NCI-H82 treated with DMSO at 0.1 percent for 48 hours (cell line): ENCODE measurements around the gene SYNE1.
"Not testable (repeated sequence)": the region's sequence is repeated elsewhere in the genome, so short reads cannot be mapped to it uniquely, and the experiment has no call there.

Experiments
- DNase-seq: peaks from one replicate; lab custom pipeline; 2025; ENCODE audit not compliant: unreplicated experiment; lab: John Stamatoyannopoulos, UW

The SYNE1 gene

DNA sequence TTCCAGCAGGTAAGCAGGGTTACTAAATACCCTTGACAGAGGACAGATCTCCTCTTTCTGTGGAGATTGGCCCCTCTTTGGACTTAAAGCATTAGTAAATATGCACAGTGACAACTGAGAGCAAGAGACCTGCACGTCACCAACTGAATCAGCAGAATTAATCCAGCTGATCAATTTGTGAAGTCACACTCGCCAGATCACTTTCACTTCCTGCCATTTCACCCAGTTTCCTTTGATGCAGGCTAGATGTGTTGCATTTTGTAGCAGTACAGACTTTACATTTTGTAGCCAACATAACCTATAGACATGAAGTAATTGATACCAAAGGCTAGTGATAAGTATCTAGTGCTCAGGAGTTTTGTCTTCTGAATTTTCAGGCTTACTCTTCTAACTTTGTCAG, 11.9 kb downstream of the SYNE1 start:
- DNase-seq, result no peak

DNA sequence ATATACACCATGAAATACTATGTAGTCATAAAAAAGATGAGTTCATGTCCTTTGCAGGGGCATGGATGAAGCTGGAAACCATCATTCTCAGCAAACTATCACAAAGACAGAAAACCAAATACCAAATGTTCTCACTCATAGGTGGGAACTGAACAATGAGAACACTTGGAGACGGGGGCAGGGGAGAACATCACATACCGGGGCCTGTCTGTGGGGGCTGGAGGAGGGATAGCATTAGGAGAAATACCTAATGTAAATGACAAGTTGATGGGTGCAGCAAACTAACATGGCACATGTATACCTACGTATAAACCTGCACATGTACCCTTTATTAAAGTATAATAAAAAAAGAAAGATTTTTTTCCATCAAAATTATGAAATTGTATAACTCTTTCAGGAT, 22.4 kb downstream of the SYNE1 start:
- not testable (repeated sequence) for DNase-seq

- no peak for DNase-seq
Measured at GRCh38 chr6:152609125-152609670, 28.0 kb downstream of the SYNE1 start.

DNA sequence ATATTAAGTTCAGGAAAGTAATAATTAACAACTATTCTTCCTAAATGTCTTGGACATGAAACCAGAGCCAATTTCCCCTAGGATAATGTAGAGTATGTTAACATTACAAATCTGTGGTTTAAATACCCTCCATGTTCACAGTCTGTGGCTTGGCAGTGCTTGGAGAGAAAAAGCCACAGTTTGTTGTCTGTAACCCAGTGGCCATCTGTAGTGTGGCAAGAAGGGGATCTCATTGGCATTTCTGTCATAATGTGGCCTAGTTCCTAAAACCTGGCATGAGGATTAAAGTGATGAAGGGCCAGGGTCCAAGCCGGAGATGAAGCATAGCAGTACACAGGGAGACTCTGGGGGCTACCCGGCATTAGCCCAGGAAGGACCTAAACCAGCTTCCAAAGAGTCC, 31.2 kb downstream of the SYNE1 start:
- no peak for DNase-seq

GRCh38 chr6:152605342-152605741, 31.8 kb downstream of the SYNE1 start:
- DNase-seq, result no peak

DNA sequence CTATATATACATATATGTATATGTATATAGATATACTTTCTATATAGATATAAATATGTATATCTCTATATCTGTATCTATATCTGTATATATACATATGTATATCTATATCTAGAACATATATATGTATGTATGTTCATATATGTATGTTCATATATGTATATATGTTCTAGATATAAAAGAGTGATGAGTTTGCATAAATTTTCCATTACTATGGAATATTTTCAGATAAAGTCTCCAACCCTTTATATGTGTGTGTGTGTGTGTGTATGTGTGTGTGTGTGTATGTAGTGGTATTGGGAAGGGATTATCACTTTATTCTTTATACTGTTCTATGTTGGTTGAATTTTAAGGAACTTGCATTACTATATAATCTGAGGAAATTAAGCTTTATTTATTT, 33.3 kb downstream of the SYNE1 start:
- no peak for DNase-seq

DNA sequence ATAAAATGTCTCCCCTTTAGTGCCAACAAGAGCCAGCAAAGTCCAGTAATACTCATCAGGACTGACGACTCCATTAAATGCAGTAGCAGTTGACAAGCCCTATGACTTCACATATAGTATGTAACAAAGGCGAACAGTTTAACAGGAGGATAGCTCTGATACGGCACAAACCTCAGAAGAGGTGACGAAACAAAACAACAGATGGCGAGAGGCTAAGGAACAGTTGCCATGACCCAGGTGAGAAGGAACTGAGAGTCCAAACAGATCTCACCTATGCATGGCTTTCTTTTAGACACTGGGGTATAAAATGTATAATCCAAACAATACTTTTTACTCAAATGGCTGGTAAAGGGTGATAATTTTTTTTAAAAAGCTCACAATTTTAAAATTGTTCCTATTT, 37.1 kb downstream of the SYNE1 start:
- DNase-seq, result no peak

- DNase-seq, result no peak
Measured at GRCh38 chr6:152598901-152599537, 38.1 kb downstream of the SYNE1 start.

DNA sequence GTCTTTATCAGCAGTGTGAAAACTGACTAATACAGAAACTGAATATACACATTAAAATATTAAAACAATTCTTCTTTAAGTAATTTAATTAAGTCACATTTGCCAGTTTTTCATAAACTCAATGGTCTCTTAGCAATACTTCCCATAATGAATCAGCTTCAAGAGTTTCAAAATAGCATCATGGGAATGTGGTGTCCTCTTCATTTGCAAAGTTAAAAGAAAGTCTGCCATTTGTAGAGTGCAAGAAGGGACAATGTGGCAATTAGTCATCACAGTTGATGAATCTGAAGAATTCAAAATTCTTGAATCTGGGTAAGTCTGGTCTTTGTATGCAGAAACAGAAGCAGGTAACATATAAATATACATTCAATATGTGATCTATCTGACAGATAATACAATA, 38.7 kb downstream of the SYNE1 start:
- DNase-seq, result no peak

GRCh38 chr6:152596726-152597125, 40.4 kb downstream of the SYNE1 start:
- DNase-seq, result no peak

- no peak for DNase-seq
Measured at GRCh38 chr6:152595499-152595898, 41.7 kb downstream of the SYNE1 start.

GRCh38 chr6:152594701-152595100, 42.5 kb downstream of the SYNE1 start:
- no peak for DNase-seq

- no peak for DNase-seq
Measured at GRCh38 chr6:152588456-152588855, 48.7 kb downstream of the SYNE1 start.

GRCh38 chr6:152587473-152587872, 49.7 kb downstream of the SYNE1 start:
- DNase-seq, result no peak

- no peak for DNase-seq
Measured at GRCh38 chr6:152585236-152585635, 51.9 kb downstream of the SYNE1 start.

DNA sequence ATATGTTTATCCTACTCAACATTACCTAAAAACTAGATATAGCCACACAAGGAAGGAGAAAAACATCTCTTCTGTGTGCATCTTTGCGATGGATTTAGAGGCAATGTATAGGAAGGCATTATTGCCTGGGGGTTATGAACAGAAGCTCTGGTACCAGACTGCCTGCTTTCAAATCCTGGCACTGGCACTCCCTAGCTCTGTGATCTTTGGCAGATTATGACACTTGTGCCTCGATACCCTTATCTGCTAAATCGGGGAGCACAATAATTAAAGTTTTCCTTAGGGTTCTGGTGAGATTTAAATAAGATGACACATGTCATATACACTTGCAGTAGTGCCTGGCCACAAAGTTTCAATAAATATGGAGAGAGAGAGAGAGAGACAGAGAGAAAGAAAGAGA, 53.3 kb downstream of the SYNE1 start:
- no peak for DNase-seq

DNA sequence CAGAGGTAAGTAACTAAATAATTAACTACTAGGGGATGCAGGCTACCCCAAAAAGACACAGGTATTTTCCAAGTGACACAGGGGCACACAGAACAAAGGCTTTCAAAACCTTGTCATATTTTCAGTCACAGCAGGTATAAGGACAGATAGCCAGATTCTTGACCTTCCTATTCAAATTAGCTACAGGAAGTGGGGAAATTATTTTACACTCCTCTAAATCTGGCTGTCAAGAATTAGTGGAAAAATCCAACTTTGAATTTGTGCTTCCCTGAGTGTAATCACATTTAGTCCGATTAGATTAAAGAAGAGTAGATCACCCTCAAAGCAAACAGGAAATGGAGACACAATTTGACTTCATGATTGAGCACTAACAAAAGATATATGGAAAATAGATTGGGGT, 60.6 kb downstream of the SYNE1 start:
- DNase-seq, result no peak

GRCh38 chr6:152575621-152576150, 61.5 kb downstream of the SYNE1 start:
- DNase-seq, result no peak

- DNase-seq, result no peak
Measured at GRCh38 chr6:152575161-152575560, 62.0 kb downstream of the SYNE1 start.

DNA sequence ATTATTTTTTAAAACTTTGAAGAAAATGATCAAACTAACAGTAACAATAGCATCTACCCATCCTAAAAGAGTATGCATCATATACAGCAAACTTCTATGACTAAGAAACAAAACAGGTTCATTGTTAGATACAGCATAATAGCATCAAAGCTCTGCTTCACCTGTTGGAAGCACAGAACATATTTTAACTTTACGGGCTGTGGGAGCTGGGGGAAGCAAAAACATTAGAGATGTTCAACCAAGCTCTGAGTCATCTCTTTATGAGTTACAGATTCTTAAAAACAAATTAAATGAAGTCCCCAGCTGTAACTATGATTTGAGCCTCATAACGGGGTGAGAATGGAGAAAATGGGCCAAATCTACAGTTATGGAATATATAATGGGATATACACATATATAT, 63.4 kb downstream of the SYNE1 start:
- DNase-seq, result no peak

DNA sequence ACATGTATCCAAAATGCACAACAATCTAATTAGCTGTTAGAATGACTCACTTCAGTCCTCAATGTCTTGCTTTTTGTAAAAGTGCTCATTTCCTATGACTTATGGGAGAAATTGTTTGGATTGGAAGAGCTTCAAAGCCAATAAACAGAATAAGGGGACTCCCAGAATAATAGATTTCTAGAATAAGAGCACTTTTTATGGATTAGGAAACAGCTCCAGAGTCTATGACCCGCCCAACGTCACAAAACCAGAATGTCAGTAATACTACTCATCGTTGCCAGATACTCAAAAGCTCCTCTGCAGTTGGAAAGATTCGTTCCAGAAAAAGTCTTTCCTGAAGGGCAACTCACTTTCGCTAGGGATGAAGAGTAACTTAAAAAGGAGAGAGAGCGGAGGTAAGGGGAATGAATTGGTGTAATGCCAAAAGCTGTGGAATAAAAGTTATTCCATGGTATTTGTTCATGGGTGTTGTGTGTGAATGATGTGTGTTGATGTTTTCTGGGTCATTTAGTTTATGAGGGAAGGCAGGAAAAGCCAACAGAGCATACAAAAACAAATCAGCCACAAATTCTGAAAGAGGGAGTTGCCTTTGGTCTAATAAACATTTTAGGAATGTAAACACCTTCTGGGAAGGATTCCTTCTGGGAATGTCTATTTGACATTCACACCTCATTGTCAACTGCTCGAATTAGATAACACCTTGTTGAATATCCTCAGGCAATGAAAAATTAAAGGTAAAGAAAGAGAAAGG, 64.6 kb downstream of the SYNE1 start:
- no peak for DNase-seq

GRCh38 chr6:152571943-152572337, 65.2 kb downstream of the SYNE1 start:
- no peak for DNase-seq
